Uterus (tissue), 2 donors: Measurements from ENCODE around the gene SYNJ2.

ENCODE experiments used
- POLR2A ChIP-seq, 2 donors: fragments of 450-650 bp; IDR thresholded peaks; one replicate each; pipeline ENCODE4 v1.6.1; 2016; ENCODE audit warnings: antibody characterized with exemption in 2 of 2, mild to moderate bottlenecking in 1 of 2, moderate library complexity in 1 of 2
- TF ChIP-seq, protein P1 (sequence below), 4 experiments: fragments of 200-600 bp in 2 of 4; fragments of 450-650 bp in 2 of 4; sonication (generic) in 2 of 4; IDR thresholded peaks; one replicate each; pipeline ENCODE4 v1.5.1; 2016 to 2019; ENCODE audit warnings: antibody characterized with exemption in 4 of 4, mild to moderate bottlenecking in 2 of 4, moderate library complexity in 1 of 4

DNA sequence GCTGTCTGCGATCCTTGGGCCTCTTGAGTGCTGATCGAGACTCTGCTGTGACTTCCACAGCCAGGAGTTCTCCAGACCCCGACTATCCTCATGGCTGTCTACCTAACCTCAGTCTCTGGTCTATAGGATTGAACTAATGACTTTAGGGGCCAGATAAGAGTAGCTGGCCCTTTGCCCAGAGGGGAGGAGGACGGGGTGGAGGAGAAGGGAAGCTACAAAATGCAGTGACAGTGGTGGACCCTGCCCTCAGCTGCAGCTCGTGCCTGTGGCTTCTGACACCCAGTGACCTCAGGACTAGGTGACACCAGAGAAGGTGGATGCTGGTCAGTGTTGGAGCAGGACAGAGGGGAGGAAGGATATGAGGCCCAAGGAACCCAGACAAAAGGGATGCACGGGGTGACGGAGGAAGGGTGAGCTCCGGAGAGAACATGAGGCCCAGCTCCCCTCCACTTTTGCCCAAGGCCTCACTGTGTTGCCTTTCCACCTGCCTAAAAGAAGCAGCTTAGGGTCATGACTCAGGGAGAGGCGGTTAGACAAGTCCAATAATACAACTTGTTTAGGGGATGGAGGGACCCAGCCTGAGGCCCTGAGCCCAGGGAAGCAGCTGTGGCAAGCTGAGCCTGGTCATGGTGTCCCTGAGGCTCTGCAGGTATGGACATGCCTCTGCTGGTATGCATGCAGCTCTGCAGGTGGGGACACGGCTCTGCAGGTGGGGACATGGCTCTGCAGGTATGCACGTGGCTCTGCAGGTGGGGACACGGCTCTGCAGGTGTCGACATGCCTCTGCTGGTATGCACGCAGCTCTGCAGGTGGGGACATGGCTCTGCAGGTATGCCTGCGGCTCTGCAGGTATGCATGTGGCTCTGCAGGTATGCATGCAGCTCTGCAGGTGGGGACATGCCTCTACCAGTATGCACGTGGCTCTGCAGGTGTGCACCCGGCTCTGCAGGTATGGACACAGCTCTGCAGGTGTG, 67.7 kb downstream of the SYNJ2 start:
- TF ChIP-seq, protein P1, sequence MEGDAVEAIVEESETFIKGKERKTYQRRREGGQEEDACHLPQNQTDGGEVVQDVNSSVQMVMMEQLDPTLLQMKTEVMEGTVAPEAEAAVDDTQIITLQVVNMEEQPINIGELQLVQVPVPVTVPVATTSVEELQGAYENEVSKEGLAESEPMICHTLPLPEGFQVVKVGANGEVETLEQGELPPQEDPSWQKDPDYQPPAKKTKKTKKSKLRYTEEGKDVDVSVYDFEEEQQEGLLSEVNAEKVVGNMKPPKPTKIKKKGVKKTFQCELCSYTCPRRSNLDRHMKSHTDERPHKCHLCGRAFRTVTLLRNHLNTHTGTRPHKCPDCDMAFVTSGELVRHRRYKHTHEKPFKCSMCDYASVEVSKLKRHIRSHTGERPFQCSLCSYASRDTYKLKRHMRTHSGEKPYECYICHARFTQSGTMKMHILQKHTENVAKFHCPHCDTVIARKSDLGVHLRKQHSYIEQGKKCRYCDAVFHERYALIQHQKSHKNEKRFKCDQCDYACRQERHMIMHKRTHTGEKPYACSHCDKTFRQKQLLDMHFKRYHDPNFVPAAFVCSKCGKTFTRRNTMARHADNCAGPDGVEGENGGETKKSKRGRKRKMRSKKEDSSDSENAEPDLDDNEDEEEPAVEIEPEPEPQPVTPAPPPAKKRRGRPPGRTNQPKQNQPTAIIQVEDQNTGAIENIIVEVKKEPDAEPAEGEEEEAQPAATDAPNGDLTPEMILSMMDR (IDR thresholded peaks at IDR 0.05) = no peak
- TF ChIP-seq POLR2A (IDR thresholded peaks at IDR 0.05) = no peak
